ENCODE data around the gene AAK1.
"Not testable (repeated sequence)": the region's sequence is repeated elsewhere in the genome, so short reads cannot be mapped to it uniquely, and the experiment has no call there.

AAK1 gene

DNA sequence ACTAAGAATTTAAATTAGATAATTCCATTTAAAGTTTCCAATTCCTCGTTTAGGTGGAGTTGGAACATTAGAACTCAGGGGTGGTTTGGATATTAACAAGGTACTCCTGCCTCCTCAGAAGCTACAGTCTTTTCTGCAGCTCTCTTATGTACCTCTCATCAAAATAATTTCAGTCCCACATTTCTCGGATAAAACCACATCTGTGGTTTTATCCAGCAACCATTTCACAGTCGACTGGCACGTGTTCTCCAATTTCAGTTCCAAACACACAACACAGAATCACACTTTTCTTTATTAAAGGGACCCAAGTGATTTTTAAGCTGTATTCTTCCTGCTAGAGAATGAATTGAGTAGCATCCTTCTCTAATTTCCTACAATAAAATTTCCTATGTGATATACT, 183.6 kb downstream of the AAK1 start:
- in situ Hi-C loops (cut with MboI; ENCODE audit: low sequenced_read_pairs): no loop called here

DNA sequence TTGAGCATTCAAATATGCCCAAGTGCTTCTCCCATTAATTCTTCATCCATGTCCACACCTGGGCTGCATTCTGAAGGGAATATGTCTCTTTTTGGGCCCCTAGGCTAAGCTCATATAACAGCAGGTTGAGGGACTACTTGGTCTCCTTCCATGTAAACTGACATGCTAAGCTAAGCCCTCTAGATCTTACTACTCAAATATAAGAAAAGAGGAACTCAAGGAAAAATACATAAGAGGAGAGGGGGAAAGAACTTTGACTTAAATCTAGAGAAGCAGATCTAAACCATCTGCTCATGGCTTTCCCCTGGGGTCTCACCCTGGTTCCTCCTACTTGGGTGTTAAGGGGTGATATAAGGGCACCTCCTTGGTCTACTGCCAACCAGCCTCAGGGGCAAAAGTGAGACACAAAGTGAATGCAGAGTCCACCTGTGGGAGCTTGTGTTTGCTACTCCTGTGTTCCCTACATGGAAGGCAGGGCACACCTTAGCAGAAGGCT, 186.5 kb downstream of the AAK1 start:
- in situ Hi-C loops (cut with MboI; ENCODE audit: low sequenced_read_pairs): no loop called here

DNA sequence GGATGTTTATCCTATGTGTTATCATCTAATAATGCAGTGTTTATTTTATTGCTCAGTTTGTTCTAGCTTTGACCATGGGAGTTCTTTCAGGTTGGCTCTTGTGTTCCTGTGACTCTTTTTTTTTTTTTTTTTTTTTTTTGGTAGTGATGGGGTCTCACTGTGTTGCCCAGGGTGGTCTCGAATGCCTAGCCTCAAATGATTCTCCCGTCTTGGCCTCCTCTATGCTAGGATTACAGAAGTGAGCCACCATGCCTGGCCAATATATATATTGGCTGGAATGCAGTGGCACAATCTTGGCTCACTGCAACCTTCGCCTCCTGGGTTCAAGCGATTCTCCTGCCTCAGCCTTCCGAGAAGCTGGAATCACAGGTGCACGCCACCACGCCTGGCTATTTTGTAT, 187.4 kb downstream of the AAK1 start:
- in situ Hi-C loops (cut with MboI; ENCODE audit: low sequenced_read_pairs): no loop called here

DNA sequence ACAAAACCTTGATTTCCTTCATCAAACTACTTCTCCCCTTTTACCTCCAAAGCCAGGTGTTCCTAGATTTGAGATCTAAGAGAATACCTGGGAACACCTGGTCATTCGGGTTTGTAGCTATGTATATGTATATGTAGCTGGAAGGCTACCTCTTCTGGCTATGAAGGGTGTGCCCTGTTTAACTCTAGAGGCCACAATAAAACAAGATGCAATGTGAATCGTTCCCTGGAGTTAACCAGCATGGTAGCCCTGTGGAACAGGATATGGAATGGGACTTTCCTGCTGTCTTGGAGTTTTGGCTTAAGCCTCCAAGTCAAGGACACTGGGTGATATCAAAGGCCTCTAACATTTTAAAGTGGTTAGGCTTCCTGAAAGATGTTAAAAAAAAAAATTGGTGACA, 188.6 kb downstream of the AAK1 start:
- in situ Hi-C loops (cut with MboI; ENCODE audit: low sequenced_read_pairs): no loop called here

GRCh38 chr2:69453475-69454129, 189.9 kb downstream of the AAK1 start:
- in situ Hi-C loops (cut with MboI; ENCODE audit: low sequenced_read_pairs): no loop called here

- in situ Hi-C loops (cut with MboI; ENCODE audit: low sequenced_read_pairs): no loop called here
Measured at GRCh38 chr2:69452687-69453086, 190.9 kb downstream of the AAK1 start.

DNA sequence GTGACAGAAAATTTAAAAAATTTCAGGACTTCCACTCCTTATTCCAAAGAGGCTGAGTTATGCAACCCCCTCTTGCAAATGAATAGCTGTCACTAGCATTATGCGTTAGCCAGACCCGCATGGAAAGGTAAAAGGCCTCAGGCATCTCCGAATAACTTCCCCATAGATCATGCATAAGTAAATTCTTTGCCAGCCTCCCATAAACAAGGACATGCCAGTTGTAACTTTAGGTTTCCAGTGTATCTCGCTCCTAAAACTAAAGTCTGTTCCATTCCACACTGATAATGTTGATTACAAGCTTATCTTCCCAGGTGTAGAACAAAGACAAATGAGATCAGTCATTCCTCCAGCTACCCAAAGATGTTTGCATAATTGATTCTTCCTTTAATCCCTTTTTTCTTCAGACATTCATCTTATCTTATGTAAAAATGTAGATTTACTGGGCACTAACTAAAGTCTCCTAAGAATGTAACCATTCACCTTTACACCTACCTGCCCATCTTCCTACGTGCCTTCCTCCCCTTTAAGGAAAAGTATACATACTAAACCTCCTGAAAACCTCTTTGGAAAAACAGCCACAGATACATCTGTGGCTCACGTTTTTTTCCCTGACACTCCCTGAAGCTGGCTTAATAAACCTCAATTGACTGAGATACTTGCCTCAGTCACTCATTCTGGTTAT, 192.7 kb downstream of the AAK1 start:
- in situ Hi-C loops (cut with MboI; ENCODE audit: low sequenced_read_pairs): no loop called here

- in situ Hi-C loops (cut with MboI; ENCODE audit: low sequenced_read_pairs): no loop called here
Measured at GRCh38 chr2:69449906-69450305, 193.6 kb downstream of the AAK1 start.

DNA sequence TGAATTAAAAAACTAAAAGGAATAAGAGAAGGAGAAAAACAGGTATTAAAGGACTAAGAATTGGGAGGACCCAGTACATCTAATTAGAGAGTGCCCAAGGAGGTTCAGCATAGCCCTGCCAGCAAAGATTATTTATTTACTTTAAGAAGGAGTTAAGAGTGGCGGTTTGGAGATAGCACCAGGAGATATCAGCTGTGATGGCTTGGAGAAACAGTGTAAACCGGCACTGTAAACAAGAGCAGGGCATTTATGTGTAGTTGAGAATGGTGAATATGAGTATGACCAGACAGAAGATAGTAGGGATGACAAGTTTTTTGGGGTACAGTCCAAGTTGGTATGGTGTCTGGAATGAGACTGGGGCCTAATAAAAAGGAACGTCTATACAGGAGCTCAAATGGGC, 199.9 kb downstream of the AAK1 start:
- in situ Hi-C loops (cut with MboI; ENCODE audit: low sequenced_read_pairs): not testable (repeated sequence)

- in situ Hi-C loops (cut with MboI; ENCODE audit: low sequenced_read_pairs): not testable (repeated sequence)
Measured at GRCh38 chr2:69439499-69439898, 204.0 kb downstream of the AAK1 start.

- in situ Hi-C loops (cut with MboI; ENCODE audit: low sequenced_read_pairs): no loop called here
Measured at GRCh38 chr2:69438580-69438979, 205.0 kb downstream of the AAK1 start.

DNA sequence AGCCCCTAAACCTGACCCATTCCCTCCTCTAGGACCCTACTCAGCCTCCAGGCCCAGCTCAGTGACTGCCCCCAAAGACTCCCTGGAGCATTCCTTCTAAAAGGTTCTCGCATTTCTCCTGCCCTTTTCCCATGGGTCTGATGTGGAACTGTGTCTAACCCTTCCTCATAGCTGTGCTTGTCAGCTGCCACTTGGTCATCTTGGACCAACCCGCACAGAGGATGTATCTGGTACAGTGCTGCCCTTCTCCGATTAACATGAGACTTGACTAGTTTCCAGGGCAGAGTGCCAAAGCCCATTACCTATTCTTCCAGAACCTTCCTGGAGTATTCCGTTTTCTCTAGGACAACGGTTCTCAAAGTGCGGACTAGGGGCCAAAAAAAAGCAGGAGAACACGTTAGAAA, 205.8 kb downstream of the AAK1 start:
- in situ Hi-C loops (cut with MboI; ENCODE audit: low sequenced_read_pairs): no loop called here

GRCh38 chr2:69436938-69437750, 206.4 kb downstream of the AAK1 start, which contains the start of gene NFU1:
Gene NFU1, minus strand, starts transcription at chr2:69437435. Its CDS starts 13 bp downstream, at chr2:69437422.
- in situ Hi-C loops (cut with MboI; ENCODE audit: low sequenced_read_pairs): no loop called here

GRCh38 chr2:69436596-69436937, 207.0 kb downstream of the AAK1 start:
- in situ Hi-C loops (cut with MboI; ENCODE audit: low sequenced_read_pairs): no loop called here

GRCh38 chr2:69434753-69435152, 208.8 kb downstream of the AAK1 start:
- in situ Hi-C loops (cut with MboI; ENCODE audit: low sequenced_read_pairs): no loop called here

- in situ Hi-C loops (cut with MboI; ENCODE audit: low sequenced_read_pairs): no loop called here
Measured at GRCh38 chr2:69429491-69430183, 213.9 kb downstream of the AAK1 start.

DNA sequence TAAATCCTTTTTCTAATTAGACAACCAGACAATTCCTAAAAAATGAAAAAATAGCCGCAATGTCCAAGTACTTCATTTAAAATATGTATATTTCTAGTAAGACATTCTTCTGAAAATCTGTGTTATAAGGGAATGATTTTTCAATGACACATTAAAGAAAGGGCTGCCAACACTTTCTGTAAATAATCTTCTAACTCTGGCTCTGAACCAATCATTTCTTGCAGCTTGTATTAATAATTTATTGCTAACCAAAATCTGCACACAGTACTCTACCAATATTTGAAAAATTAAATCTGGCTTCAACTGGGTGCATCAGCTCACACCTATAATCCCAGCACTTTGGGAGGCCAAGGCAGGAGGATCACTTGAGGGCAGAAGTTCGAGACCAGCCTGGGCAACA, 214.6 kb downstream of the AAK1 start:
- in situ Hi-C loops (cut with MboI; ENCODE audit: low sequenced_read_pairs): no loop called here

DNA sequence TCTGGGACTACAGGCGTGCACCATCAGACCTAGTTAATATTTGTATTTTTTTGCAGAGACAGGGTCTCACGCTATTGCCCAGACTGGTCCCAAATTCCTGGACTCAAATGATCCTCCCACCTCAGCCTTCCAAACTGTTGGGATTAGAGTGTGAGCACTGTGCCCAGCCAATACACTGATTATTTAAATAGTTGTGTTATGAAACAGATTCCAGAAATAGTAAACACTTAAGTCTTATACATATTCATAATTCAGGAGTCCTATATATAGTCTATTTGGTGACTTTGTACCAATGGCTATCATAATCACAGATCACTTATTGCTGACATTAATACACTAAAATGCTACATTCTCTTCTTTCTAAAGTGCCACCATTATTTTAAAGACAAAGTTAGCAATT, 219.1 kb downstream of the AAK1 start:
- in situ Hi-C loops (cut with MboI; ENCODE audit: low sequenced_read_pairs): no loop called here

DNA sequence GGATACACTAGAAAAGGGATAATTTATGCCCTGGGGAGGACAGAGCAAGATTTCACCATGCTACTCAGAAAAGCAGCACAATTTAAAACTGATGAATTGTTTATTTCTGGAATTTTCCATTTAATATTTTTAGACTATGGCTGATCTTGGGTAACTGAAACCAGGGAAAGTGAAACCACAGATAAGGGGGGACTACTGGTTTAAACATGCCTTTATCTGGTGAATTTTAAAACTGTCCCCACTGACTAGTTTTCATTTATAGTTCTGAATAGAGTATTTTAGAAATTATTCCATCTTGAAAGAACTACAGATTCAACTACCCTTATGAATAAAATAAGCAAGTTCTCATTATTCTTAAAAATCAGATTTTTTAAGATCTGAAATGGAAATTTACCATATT, 221.3 kb downstream of the AAK1 start:
- in situ Hi-C loops (cut with MboI; ENCODE audit: low sequenced_read_pairs): no loop called here

DNA sequence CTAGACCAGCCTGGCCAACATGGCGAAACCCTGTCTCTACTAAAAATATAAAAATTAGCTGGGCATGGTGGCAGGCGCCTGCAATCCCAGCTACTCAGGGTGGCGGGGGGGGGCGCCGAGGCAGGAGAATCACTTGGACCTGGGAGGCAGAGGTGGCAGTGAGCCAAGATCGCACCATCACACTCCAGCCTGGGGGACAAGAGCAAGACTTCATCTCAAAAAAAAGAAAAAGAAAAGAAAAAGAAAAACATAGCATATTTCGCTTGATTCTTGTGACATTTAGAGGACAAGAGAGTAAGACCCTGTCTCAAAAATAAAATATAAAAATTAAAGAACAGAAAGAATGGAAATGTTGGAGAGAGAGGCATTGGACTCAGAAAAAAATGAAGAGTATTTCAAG, 224.4 kb downstream of the AAK1 start:
- in situ Hi-C loops (cut with MboI; ENCODE audit: low sequenced_read_pairs): not testable (repeated sequence)

DNA sequence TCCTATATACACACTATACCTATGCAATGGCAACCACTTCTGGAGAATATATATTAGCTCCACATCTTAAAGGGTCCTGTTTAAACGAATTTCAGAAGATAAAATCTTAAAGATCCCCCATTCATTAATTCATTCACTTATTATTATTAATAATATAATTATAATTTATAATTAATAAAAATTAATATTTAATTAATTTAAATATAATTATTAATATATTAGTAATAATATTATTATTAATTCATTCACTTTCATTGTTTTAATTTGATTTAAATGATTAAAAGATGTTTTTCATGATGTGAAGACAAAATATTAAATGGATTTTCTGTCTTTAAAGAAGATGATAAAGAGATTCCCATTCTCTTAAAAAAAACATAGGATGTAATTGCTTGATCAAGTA, 227.4 kb downstream of the AAK1 start:
- in situ Hi-C loops (cut with MboI; ENCODE audit: low sequenced_read_pairs): no loop called here

Data from hTERT RPE-1 (cell line).